ENCODE measurements around the gene TSBP1. TPM values are rescaled to one million over a fixed set of nuclear protein-coding genes. Genes with fewer than 3 reads are reported as not detected.
A peak's percentile ranks its signal among the peaks of the same experiment; 100 is the strongest.

The TSBP1 gene
- total RNA-seq, 1 donor from 2014 or later, result not detected

GRCh38 chr6:32249262-32249661, 122.4 kb downstream of the TSBP1 start:
- TF ChIP-seq CTCF (IDR thresholded peaks at IDR 0.05), result no peak
- Histone ChIP-seq H3K4me1 (peaks cover 3% of the 10 kb centered on the region in 2 donors), H3K36me3 (no peaks in the 10 kb centered on the region), H3K9me3 (no peaks in the 10 kb centered on the region), H3K27me3 (no peaks in the 10 kb centered on the region), H3K27ac (no peak overlapping the region), H3K4me3 (no peak overlapping the region)
- intact Hi-C loops (cut with DNase I), result loop anchor here (10.0 kb wide), 1 partner anchor 546 kb away; no protein-coding TSS in a partner anchor
- no peak for DNase-seq (ENCODE audit: low spot score in 2 of 2)

- Histone ChIP-seq H3K4me3 (no peak overlapping the region), H3K4me1 (peaks cover 3% of the 10 kb centered on the region in 2 donors), H3K27me3 (no peaks in the 10 kb centered on the region), H3K36me3 (no peaks in the 10 kb centered on the region), H3K27ac (no peak overlapping the region), H3K9me3 (no peaks in the 10 kb centered on the region)
- TF ChIP-seq CTCF (IDR thresholded peaks at IDR 0.05), result no peak
- intact Hi-C loops (cut with DNase I), result loop anchor here (10.0 kb wide), 1 partner anchor 547 kb away; no protein-coding TSS in a partner anchor
- DNase-seq (ENCODE audit: low spot score in 2 of 2), result no peak
Observed at GRCh38 chr6:32247401-32247800, 124.3 kb downstream of the TSBP1 start.

- H3K9me3 ChIP-seq, result no peaks in the 10 kb centered on the region
- H3K4me3 ChIP-seq, result peak overlapping the region in 1 of 2 donors; percentile 29
- TF ChIP-seq CTCF (IDR thresholded peaks at IDR 0.05), result peak; percentile 89 to 92 (median 89)
- H3K27me3 ChIP-seq, result no peaks in the 10 kb centered on the region
- DNase-seq (ENCODE audit: low spot score in 2 of 2), result peak; percentile 23 to 89
- intact Hi-C loops (cut with DNase I), result loop anchor here (1.0 to 10.0 kb wide), 4 partner anchors 10 to 550 kb away; no protein-coding TSS in a partner anchor
- H3K27ac ChIP-seq, result peak overlapping the region; percentile 18 to 49
- H3K4me1 ChIP-seq, result peaks cover 3% of the 10 kb centered on the region in 2 donors
- no peaks in the 10 kb centered on the region for H3K36me3 ChIP-seq
Observed at GRCh38 chr6:32244946-32245398, 126.7 kb downstream of the TSBP1 start.

- intact Hi-C loops (cut with DNase I), result loop anchor here (5.0 to 10.0 kb wide), 2 partner anchors 127 to 551 kb away; no protein-coding TSS in a partner anchor
- H3K4me3 ChIP-seq, result no peak overlapping the region
Observed at GRCh38 chr6:32244270-32244669, 127.4 kb downstream of the TSBP1 start.

More at GRCh38 chr6:32244270-32244669, 127.4 kb downstream of the TSBP1 start:
- Histone ChIP-seq H3K27me3 (no peaks in the 10 kb centered on the region), H3K36me3 (no peaks in the 10 kb centered on the region), H3K27ac (peak overlapping the region in 1 of 2 donors; percentile 49), H3K9me3 (no peaks in the 10 kb centered on the region), H3K4me1 (peaks cover 3% of the 10 kb centered on the region in 2 donors)
- peak in 1 of 2 donors; percentile 71 for DNase-seq (ENCODE audit: low spot score in 2 of 2)
- no peak for TF ChIP-seq CTCF (IDR thresholded peaks at IDR 0.05)

Other genes with a start within 250 kb of the TSBP1 start
- gene ATF6B, start 243.7 kb downstream of the TSBP1 start, total RNA-seq, result 123 TPM
- not detected for gene FKBPL, start 241.6 kb downstream of the TSBP1 start, total RNA-seq
- gene PRRT1, start 220.0 kb downstream of the TSBP1 start, total RNA-seq, result 1.4 TPM
- 839 TPM for gene PPT2, start 217.8 kb downstream of the TSBP1 start, total RNA-seq
- gene EGFL8, start 207.3 kb downstream of the TSBP1 start, total RNA-seq, result 9.4 TPM
- gene AGPAT1, start 195.8 kb downstream of the TSBP1 start, total RNA-seq, result 136 TPM
- gene RNF5, start 193.5 kb downstream of the TSBP1 start, total RNA-seq, result 73.0 TPM
- 6.1 TPM for gene AGER, start 187.7 kb downstream of the TSBP1 start, total RNA-seq
- gene PBX2, start 181.7 kb downstream of the TSBP1 start, total RNA-seq, result 18.1 TPM
- gene GPSM3, start 179.3 kb downstream of the TSBP1 start, total RNA-seq, result 19.4 TPM
- gene NOTCH4, start 147.8 kb downstream of the TSBP1 start, total RNA-seq, result 198 TPM
- not detected for gene BTNL2, start 35.3 kb upstream of the TSBP1 start, total RNA-seq
- 220 TPM for gene HLA-DRA, start 68.0 kb upstream of the TSBP1 start, total RNA-seq
- gene HLA-DRB5, start 158.4 kb upstream of the TSBP1 start, total RNA-seq, result 19.9 TPM
- 82.5 TPM for gene HLA-DRB1, start 217.9 kb upstream of the TSBP1 start, total RNA-seq

Measured in ascending aorta (tissue), 2 donors.